Neural progenitor cell (in vitro differentiated cells): ENCODE results near the gene P3H1. TPM values are rescaled to one million over a fixed set of nuclear protein-coding genes. Genes with fewer than 3 reads are reported as not detected.

Source experiments
- DNase-seq: peaks from one replicate; pipeline ENCODE4 v3.0.0-alpha.2; 2016; ENCODE audit warnings: low spot score
- H2AFZ ChIP-seq: fragments of 200-600 bp; sonication (generic); replicated peaks from 2 replicates; pipeline ENCODE4 v1.6.1; 2016; ENCODE audit warnings: antibody characterized with exemption
- H3F3A ChIP-seq: fragments of 200-600 bp; sonication (generic); 2 replicates; pipeline ENCODE4 v1.6.1; 2016; ENCODE audit warnings: antibody characterized with exemption, low read depth
- H3K27ac ChIP-seq: fragments of 200-600 bp; sonication (generic); 2 replicates; pipeline ENCODE4 v1.5.1; 2016; ENCODE audit warnings: mild to moderate bottlenecking
- H3K27me3 ChIP-seq: fragments of 200-600 bp; sonication (generic); 2 replicates; pipeline ENCODE4 v1.6.1; 2016; ENCODE audit warnings: mild to moderate bottlenecking, moderate library complexity
- H3K36me3 ChIP-seq: fragments of 200-600 bp; sonication (generic); 2 replicates; pipeline ENCODE4 v1.5.1; 2016
- H3K4me1 ChIP-seq: fragments of 200-600 bp; sonication (generic); 2 replicates; pipeline ENCODE4 v1.6.1; 2016; ENCODE audit warnings: mixed run types
- H3K4me2 ChIP-seq: fragments of 200-600 bp; sonication (generic); 2 replicates; pipeline ENCODE4 v1.6.1; 2016
- H3K4me3 ChIP-seq: fragments of 200-600 bp; sonication (generic); 2 replicates; pipeline ENCODE4 v1.5.1; 2016
- H3K79me2 ChIP-seq: fragments of 200-600 bp; sonication (generic); 2 replicates; pipeline ENCODE4 v1.6.1; 2016; ENCODE audit warnings: low read depth
- H3K9ac ChIP-seq: fragments of 200-600 bp; sonication (generic); 2 replicates; pipeline ENCODE4 v1.6.1; 2016
- H3K9me3 ChIP-seq: fragments of 200-600 bp; sonication (generic); 2 replicates; pipeline ENCODE4 v1.5.1; 2016; ENCODE audit warnings: low read depth
- H4K20me1 ChIP-seq: fragments of 200-600 bp; sonication (generic); 2 replicates; pipeline ENCODE4 v1.6.1; 2016; ENCODE audit warnings: low read depth
- H3K27ac Mint-ChIP-seq: 3 replicates; pipeline ENCODE4 v1.8.0; 2021; ENCODE audit warnings: mixed read lengths
- H3K27me3 Mint-ChIP-seq: 2 replicates; pipeline ENCODE4 v1.8.0; 2022; ENCODE audit warnings: low read depth, mild to moderate bottlenecking, inconsistent platforms, moderate library complexity, mixed read lengths; ENCODE audit not compliant: insufficient read depth
- H3K36me3 Mint-ChIP-seq: 3 replicates; pipeline ENCODE4 v1.8.0; 2021; ENCODE audit warnings: mixed read lengths
- H3K4me1 Mint-ChIP-seq: 3 replicates; pipeline ENCODE4 v1.8.0; 2021; ENCODE audit warnings: mixed read lengths
- H3K4me3 Mint-ChIP-seq: 3 replicates; pipeline ENCODE4 v1.8.0; 2021; ENCODE audit warnings: mild to moderate bottlenecking, moderate library complexity, mixed read lengths
- H3K9me3 Mint-ChIP-seq: 3 replicates; pipeline ENCODE4 v1.8.0; 2020; ENCODE audit warnings: mixed read lengths
- CTCF ChIP-seq: fragments of 200-600 bp; sonication (generic); IDR thresholded peaks from 2 replicates; pipeline ENCODE4 v1.5.1; 2017; ENCODE audit warnings: antibody characterized with exemption, mild to moderate bottlenecking
- EZH2 ChIP-seq: fragments of 200-600 bp; sonication (generic); IDR thresholded peaks from 2 replicates; pipeline ENCODE4 v1.6.1; 2017; ENCODE audit warnings: antibody characterized with exemption, mild to moderate bottlenecking, moderate library complexity
- EZH2phosphoT487 ChIP-seq: fragments of 200-600 bp; sonication (generic); IDR thresholded peaks from 2 replicates; pipeline ENCODE4 v1.6.1; 2017; ENCODE audit warnings: antibody characterized with exemption
- total RNA-seq: library from RNA; depleted of rRNA; stranded (reverse); fragments of >200 nt; gene quantifications from 2 replicates; pipeline ENCODE4 v1.2.3, GENCODE V29; 2015; ENCODE audit warnings: low replicate concordance

P3H1 gene
- total RNA-seq, 1 donor from 2014 or later: 54.9 TPM

- DNase-seq: peak; percentile 29
- TF ChIP-seq EZH2phosphoT487: no peak
- TF ChIP-seq CTCF: no peak
- no peak for TF ChIP-seq EZH2
- H2AFZ ChIP-seq: no peak overlapping the region
- no peaks in the 10 kb centered on the region for H3K4me1 Mint-ChIP-seq
- no peak overlapping the region for H3K9ac ChIP-seq
- no peak overlapping the region for H3K4me3 Mint-ChIP-seq
- H4K20me1 ChIP-seq: peaks cover 6% of the 10 kb centered on the region
- H3K27me3 ChIP-seq: no peaks in the 10 kb centered on the region
- H3K27ac Mint-ChIP-seq: no peak overlapping the region
- no peaks in the 10 kb centered on the region for H3F3A ChIP-seq
- H3K36me3 ChIP-seq: peaks cover 6% of the 10 kb centered on the region
- no peaks in the 10 kb centered on the region for H3K9me3 ChIP-seq
- no peak overlapping the region for H3K4me3 ChIP-seq
- H3K36me3 Mint-ChIP-seq: peaks cover 14% of the 10 kb centered on the region
- no peak overlapping the region for H3K4me2 ChIP-seq
- H3K4me1 ChIP-seq: no peaks in the 10 kb centered on the region
- no peak overlapping the region for H3K27ac ChIP-seq
- no peaks in the 10 kb centered on the region for H3K9me3 Mint-ChIP-seq
- H3K79me2 ChIP-seq: peaks cover 13% of the 10 kb centered on the region
- H3K27me3 Mint-ChIP-seq: peaks cover 2% of the 10 kb centered on the region
These were observed 7.7 kb downstream of the P3H1 start for GRCh38 chr1:42759114-42759513.

GRCh38 chr1:42758641-42759040 lies 8.2 kb downstream of the P3H1 start:
- H3K4me3 ChIP-seq: no peak overlapping the region
- Mint-ChIP-seq H3K27me3 (peaks cover 2% of the 10 kb centered on the region), H3K9me3 (no peaks in the 10 kb centered on the region), H3K27ac (no peak overlapping the region), H3K4me1 (no peaks in the 10 kb centered on the region), H3K4me3 (no peak overlapping the region), H3K36me3 (peaks cover 18% of the 10 kb centered on the region)
- DNase-seq: no peak
- TF ChIP-seq EZH2phosphoT487: no peak
- no peaks in the 10 kb centered on the region for H3K9me3 ChIP-seq
- H3K4me1 ChIP-seq: no peaks in the 10 kb centered on the region
- H3K36me3 ChIP-seq: peaks cover 6% of the 10 kb centered on the region
- no peak overlapping the region for H3K4me2 ChIP-seq
- no peak overlapping the region for H3K9ac ChIP-seq
- H3K79me2 ChIP-seq: peaks cover 8% of the 10 kb centered on the region
- no peaks in the 10 kb centered on the region for H3F3A ChIP-seq
- H3K27ac ChIP-seq: no peak overlapping the region
- no peaks in the 10 kb centered on the region for H3K27me3 ChIP-seq
- H2AFZ ChIP-seq: no peak overlapping the region
- H4K20me1 ChIP-seq: peaks cover 1% of the 10 kb centered on the region

- Histone ChIP-seq H3K36me3 (peaks cover 6% of the 10 kb centered on the region), H3K79me2 (peaks cover under 1% of the 10 kb centered on the region), H3K4me2 (no peak overlapping the region), H3K27ac (no peak overlapping the region), H3K4me3 (no peak overlapping the region), H3K9ac (no peak overlapping the region), H3K4me1 (no peaks in the 10 kb centered on the region), H3K9me3 (no peaks in the 10 kb centered on the region), H2AFZ (no peak overlapping the region), H3K27me3 (no peaks in the 10 kb centered on the region), H4K20me1 (no peaks in the 10 kb centered on the region), H3F3A (no peaks in the 10 kb centered on the region)
- DNase-seq: no peak
- TF ChIP-seq CTCF (no peak), EZH2phosphoT487 (no peak), EZH2 (no peak)
- Mint-ChIP-seq H3K4me1 (no peaks in the 10 kb centered on the region), H3K27me3 (peaks cover 2% of the 10 kb centered on the region), H3K9me3 (no peaks in the 10 kb centered on the region), H3K27ac (no peak overlapping the region), H3K4me3 (no peak overlapping the region), H3K36me3 (peaks cover 24% of the 10 kb centered on the region)
These were observed 8.9 kb downstream of the P3H1 start for GRCh38 chr1:42757892-42758275.

GRCh38 chr1:42756956-42757891 lies 9.6 kb downstream of the P3H1 start:
- Histone ChIP-seq H2AFZ (no peak overlapping the region), H3K36me3 (peaks cover 8% of the 10 kb centered on the region), H3F3A (no peaks in the 10 kb centered on the region), H3K79me2 (no peaks in the 10 kb centered on the region), H3K9me3 (no peaks in the 10 kb centered on the region), H4K20me1 (no peaks in the 10 kb centered on the region), H3K4me1 (no peaks in the 10 kb centered on the region), H3K27me3 (no peaks in the 10 kb centered on the region), H3K27ac (no peak overlapping the region), H3K4me2 (no peak overlapping the region), H3K9ac (no peak overlapping the region), H3K4me3 (no peak overlapping the region)
- H3K4me3 Mint-ChIP-seq: no peak overlapping the region
- peak; percentile 81 for DNase-seq
- no peak for TF ChIP-seq EZH2
- TF ChIP-seq CTCF: peak; percentile 74
- no peak for TF ChIP-seq EZH2phosphoT487
- peaks cover 3% of the 10 kb centered on the region for H3K9me3 Mint-ChIP-seq
- no peak overlapping the region for H3K27ac Mint-ChIP-seq
- peaks cover 30% of the 10 kb centered on the region for H3K36me3 Mint-ChIP-seq
- no peaks in the 10 kb centered on the region for H3K27me3 Mint-ChIP-seq
- H3K4me1 Mint-ChIP-seq: no peaks in the 10 kb centered on the region
